GM18511 (cell line): ENCODE measurements around the gene SMARCAL1.

Source experiments
- ATAC-seq: cut with Tn5 transposase; IDR thresholded peaks from one replicate; pipeline ENCODE4 v1.9.1; 2021; ENCODE audit warnings: mild to moderate bottlenecking, moderate library complexity; ENCODE audit not compliant: unreplicated experiment

SMARCAL1 gene

DNA sequence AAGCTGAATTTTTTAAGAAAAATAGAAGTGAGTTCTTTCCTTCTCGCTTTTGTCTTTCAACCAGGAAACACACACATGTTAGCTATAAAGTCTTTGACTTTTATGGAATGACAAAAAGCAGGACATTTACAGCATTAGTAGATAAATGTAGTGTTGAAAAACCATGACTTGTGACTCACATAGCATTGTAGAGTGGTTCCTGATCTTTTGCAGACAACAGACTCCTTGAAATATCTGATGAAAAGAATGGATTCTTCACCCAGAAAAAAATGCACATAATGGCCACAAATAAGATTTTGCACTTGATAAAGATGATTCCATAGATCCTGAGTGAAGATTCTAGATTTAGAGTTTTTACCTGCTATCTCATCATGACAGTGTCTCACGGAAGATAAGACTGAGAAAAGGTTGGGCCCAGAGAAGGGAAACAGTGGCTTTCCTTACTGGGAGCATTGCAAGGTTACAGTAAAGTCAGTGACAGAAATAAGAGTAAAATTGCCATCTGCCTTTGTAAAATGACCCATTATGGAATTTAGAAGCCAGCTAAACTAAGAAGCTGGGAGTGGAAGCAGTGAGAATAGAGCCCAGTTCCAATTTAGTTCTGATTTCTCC, 14.0 kb downstream of the SMARCAL1 start:
- ATAC-seq: no peak

DNA sequence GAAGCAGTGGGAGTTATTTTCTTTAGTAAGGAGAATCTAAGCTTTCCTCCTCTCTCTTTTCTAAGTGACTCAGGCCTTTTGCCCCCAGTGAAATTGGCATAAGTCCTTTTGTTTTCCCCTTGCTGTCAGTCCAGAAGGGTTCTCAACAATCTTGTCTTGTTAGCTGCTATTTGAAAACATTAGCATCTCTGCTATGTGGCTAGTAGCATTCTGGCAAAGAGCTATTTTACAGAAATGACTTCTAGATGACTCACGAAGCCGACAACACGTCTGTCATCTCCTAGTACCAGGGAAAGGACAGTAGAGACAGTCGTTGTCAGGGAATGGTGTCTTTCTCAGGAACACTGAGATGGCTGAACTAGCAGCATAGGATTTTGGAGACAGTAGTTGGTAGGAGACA, 14.7 kb downstream of the SMARCAL1 start:
- no peak for ATAC-seq

- ATAC-seq: no peak
Measured at GRCh38 chr2:216428618-216429350, 16.5 kb downstream of the SMARCAL1 start.

GRCh38 chr2:216429428-216429827, 17.1 kb downstream of the SMARCAL1 start:
- no peak for ATAC-seq

DNA sequence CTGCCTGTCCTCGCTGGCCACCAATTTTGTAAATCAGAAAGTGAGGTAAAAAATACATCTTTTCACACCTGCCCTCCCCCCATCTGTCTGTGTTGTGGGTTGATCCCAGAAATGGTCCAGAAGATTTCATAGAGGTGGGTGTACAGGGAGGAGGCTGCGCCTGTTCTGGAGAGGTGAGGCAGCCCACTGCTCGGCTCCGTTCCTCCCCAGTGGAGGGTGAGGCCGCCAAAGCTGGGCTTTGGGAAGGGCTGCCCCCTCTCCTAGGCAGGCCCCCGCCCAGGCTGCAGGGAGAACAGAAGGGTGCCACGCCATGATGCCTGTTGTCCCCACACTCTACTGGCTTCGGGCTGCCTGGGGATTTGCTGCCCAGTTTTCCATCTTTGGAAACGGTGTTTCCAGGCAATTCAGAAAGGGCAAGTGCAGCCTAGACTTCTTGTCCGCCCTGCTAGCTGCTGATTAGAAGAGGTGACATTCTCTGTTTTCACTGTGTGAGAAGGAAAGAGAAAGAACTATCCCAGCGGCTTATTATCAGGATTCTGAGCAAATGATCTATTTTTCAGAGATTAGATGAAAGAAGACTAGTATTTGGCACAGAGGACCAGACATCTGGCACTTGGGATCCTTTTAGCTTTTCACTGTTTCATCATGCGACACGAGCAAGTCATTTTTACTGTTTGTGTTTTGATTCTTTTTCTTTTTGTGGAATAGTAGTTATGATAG, 18.7 kb downstream of the SMARCAL1 start:
- no peak for ATAC-seq

DNA sequence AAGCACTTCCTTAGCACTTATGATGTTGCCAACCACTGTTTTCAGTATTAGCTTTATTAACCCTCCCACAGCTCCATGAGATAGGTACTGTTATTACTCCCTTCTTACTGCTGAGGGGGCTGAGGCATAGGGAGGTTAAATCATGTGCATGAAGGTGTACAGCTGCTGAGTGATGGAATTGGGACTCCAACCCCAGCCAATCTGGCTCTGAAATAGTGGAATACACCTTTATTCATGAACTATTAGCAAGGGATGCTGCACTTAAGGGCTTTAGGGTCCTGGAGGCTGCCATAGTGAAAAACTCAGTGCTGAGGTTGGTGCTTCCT, 19.2 kb downstream of the SMARCAL1 start:
- ATAC-seq: no peak

DNA sequence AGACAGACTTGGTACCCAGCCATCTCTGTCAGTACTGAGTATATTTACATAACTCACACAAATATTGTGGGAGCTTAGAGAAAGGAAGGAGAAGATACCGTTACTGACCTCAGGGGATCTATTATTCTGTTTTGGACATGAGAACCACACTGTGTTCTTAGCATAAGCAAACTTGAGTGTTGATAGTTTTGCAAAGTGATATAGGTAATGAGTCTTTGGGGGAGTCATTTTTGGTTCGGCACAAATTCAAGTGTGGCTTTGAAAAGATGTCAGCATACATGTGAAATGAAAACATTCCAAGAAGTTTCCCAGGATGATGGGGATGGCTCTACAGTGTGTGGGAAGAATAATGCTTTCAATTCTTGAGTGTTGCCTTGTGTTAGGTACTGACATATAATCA, 24.1 kb downstream of the SMARCAL1 start:
- no peak for ATAC-seq

DNA sequence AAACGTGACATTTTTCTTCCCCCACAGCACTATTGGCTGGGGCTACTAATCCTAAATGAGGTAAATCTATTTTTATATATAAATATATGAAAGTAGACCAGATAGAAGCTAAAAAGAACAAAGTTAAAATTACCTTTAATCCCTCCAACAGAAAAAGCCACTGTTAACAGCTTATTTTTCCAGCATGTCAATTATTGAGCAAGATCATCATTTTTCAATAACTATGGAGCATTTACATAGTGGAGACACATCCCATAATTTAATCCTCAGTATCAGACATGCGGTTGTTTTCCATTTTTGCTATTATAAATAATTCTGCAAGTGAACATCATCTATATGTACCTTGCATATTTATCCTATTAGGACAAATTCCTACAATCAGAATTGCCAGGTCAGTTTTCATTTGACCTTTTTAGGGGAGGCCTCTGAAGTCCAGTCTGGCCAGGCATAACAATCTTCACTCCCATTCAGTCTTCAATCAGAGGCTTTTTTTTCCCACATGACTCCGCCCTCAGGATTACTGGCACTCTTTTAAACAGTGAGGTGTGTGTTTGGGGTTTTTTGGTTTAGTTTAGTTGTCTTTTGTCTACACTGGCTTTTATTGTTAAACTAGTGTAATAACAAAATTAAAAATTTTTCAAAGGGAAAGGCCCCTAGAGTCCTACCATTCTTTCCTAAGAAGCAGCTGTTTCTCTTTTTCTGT, 29.2 kb downstream of the SMARCAL1 start:
- no peak for ATAC-seq

GRCh38 chr2:216445501-216445900, 33.2 kb downstream of the SMARCAL1 start:
- no peak for ATAC-seq

GRCh38 chr2:216446343-216446742, 34.1 kb downstream of the SMARCAL1 start:
- no peak for ATAC-seq

GRCh38 chr2:216447293-216447692, 35.0 kb downstream of the SMARCAL1 start:
- no peak for ATAC-seq

DNA sequence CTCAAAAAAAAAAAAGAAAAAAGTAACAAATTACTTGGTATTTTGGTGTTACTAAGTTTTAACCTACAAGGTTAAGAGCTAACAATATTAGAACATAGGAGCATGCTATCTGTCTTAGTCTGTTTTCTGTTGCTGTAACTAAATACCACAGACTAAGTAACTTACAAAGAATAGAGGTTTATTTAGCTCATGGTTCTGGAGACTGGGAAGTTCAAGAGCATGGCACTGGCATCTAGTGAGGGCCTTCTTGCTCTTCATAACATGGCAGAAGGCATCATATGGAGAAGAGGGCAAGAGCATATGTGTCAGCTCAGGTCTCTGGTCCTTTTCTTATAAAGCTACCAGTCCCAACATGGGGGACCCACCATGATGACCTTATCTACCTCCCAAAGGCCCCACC, 36.5 kb downstream of the SMARCAL1 start:
- ATAC-seq: no peak

DNA sequence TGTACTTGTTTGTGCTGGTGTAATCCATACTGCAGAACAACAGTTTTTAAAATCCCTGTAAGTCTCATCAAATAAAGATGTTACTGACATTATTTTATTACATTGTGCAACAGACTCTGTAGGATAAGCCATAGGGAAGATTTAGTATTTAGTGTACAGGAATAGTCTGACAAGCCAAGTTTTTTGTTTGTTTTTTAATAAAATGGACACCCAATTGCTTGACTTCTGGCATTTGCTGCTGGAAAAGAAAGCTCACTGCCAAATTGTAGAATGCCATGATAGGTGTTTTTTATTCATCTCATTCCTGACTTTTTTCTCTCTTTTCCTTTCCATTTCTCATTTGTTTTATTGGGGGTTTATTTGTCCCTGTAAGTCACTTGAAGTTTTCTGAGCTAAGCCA, 38.1 kb downstream of the SMARCAL1 start:
- ATAC-seq: no peak

- no peak for ATAC-seq
Measured at GRCh38 chr2:216450784-216451183, 38.5 kb downstream of the SMARCAL1 start.

- no peak for ATAC-seq
Measured at GRCh38 chr2:216453955-216454614, 41.8 kb downstream of the SMARCAL1 start.

DNA sequence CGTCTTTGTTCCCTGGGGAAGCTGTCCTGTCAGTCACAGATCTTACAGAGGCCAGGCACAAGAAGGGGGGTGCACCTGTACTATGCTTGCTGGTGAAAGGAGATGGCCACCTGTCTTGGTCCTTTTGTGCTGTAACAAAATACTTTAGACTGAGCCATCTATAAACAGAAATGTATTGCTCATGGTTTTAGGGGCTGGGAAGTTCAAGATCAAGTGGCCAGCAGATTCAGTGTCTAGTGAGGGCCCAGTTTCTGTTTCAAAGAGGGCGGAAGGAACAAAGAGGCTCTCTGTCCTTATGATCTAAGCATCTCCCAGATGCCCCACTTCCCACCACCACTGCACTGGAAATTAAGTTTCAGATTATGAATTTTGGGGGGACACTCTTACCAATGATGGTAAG, 50.9 kb downstream of the SMARCAL1 start:
- no peak for ATAC-seq

DNA sequence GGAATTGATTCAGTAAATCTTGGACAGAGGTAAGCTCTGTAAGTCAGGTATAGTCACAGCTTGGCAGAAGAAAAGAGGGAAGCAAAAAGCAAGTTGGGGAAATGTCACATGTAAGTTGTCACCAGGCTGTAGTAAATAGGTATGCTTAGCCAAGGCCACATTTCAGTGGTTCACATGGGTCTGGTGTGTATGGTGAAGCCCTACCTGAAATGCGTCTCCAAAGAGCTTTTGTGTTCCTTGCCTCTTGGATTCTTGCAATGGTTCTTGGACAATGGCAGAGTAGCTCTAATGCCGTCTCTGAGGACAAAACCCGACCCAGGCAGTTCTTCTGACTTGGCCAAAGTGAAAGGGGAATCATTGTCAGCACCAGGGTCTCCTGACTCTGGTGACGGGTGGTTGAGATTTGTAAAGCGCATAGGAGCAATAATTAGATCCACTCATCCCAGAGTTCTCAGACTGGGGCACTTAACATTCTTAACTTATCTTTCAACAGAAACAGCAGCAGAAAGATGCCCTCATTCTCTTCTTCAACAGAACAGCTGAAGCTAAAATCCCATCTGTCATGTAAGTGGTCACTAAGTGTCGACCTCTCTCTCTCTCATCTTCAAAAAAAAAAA, 51.9 kb downstream of the SMARCAL1 start:
- no peak for ATAC-seq

DNA sequence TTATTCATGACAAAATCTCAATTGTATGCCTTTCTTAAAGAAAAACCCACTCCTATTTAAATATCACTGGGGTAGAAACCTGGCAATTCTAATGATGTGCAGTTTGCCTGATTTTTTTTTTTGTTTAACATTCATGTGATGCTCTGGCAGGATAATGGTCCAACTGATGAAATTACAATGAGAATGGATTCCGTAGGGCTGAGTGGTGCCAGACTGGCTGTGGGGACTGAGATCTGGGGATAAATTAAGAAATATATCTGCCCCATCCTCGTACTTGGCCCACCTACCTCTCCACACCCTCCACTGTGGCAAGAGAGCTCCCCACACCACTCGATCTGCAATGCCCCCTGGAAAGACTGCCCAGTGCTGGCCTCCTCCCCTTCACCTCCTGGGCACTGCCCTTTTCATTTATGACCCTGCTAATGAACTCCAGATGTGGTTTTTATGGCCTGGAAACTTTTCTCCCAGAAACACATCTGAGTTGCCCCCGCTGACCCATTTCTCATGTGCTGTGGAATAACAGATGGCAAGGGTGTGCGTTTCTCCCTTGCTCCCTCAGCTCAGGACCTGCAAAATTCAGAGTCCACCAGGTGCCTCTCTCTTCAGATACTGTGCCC, 53.4 kb downstream of the SMARCAL1 start:
- no peak for ATAC-seq

DNA sequence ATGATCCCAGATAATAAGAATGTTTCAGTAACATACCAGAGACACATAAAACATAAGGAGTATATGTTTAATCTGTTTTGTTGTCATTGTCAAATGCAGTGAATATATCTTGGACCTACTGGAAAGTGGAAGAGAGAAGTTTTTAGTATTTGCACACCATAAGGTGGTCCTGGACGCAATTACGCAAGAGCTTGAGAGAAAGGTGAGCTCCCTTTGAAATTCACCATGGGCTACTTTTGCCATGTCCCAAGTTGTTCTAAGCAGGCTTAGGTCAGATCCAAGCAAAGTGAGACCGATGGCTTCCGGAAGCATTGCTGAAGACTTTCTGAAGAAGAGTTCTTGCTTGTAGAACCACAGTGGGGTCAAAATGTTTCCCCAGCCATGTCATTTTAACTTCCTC, 55.6 kb downstream of the SMARCAL1 start:
- no peak for ATAC-seq

DNA sequence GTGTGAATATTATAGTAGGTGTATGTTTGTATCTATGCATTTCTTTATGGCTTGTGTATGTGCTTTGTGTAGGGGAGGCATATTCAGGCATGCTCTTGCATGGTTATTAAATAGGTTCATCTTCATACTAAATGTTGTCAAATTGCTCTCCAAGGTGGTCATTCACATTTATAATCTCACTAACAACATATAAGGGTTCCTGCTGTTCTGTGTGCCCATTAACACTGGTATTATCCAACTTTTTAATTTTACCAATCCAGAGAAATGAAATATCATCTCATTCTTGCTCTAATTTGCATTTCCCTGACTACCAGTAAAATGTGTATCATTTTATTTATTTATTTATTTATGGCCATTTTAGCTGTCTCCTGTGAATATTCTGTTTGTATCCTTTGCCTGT, 57.4 kb downstream of the SMARCAL1 start:
- no peak for ATAC-seq
